HFF-Myc (cell line): ENCODE results near the gene PRSS8.

ENCODE experiments used
- DNase-seq: peaks from one replicate; pipeline ENCODE4 v3.0.0-alpha.2; 2011; ENCODE audit warnings: low read depth; ENCODE audit errors: extremely low read depth
- H3K4me3 ChIP-seq: replicated peaks from 2 replicates; pipeline ENCODE4 v1.5.1; 2011; ENCODE audit warnings: low read depth, mild to moderate bottlenecking, control low read depth, low read length
- TF ChIP-seq, protein P1 (sequence below): IDR thresholded peaks from 2 replicates; pipeline ENCODE4 v1.5.1; 2012; ENCODE audit warnings: mild to moderate bottlenecking, low read depth, low read length, control low read depth; ENCODE audit errors: missing control alignments

The PRSS8 gene

DNA sequence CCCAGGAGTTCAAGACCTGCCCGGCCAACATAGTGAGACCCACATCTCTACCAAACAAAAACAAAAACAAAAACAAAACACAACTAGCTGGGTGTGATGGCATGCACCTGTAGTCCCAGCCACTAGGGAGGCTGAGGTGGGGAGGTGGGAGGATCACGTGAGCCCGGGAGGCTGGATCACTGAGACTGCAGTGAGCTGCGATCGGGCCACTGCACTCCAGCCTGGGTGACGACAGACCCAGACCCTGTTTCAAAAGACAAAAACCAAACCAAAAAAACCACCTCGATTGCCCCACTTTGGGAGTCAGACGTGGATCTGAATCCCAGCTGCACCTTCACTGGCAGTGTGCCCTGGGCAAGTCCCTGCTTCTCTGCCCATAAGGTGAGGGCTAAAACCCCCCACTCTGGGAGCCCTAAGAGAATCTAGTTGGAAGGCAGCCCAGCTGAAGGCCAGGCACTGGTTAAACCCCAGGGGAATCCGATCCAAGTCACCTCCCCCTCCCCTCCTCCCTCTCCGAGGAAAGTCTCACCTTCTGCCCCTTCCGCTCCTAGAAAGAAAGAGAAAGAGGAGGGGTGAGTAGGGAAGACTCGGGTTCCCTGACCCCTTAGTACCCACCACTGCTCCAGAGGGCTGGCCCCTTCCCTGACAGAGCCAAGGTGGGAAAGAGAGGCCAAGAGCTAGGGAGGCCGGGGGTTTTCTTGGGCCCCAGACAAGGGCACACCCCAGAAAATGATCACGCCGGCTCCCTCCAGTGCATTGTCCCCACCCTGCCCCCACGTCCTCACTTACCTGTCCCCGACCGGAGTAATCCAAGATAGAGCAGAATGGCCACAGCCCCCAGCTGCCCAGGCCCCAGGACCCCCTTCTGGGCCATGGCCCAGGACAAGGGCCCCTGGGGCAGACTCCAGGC lies 647 bp downstream of the PRSS8 start:
- DNase-seq, result no peak
- no peak overlapping the region for H3K4me3 ChIP-seq
- TF ChIP-seq, protein P1, sequence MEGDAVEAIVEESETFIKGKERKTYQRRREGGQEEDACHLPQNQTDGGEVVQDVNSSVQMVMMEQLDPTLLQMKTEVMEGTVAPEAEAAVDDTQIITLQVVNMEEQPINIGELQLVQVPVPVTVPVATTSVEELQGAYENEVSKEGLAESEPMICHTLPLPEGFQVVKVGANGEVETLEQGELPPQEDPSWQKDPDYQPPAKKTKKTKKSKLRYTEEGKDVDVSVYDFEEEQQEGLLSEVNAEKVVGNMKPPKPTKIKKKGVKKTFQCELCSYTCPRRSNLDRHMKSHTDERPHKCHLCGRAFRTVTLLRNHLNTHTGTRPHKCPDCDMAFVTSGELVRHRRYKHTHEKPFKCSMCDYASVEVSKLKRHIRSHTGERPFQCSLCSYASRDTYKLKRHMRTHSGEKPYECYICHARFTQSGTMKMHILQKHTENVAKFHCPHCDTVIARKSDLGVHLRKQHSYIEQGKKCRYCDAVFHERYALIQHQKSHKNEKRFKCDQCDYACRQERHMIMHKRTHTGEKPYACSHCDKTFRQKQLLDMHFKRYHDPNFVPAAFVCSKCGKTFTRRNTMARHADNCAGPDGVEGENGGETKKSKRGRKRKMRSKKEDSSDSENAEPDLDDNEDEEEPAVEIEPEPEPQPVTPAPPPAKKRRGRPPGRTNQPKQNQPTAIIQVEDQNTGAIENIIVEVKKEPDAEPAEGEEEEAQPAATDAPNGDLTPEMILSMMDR, result no peak

GRCh38 chr16:31134091-31134571 lies 1.4 kb downstream of the PRSS8 start:
- no peak for DNase-seq
- no peak overlapping the region for H3K4me3 ChIP-seq
- TF ChIP-seq, protein P1, result no peak

GRCh38 chr16:31133046-31133501 lies 2.5 kb downstream of the PRSS8 start:
- TF ChIP-seq, protein P1, result no peak
- DNase-seq, result no peak
- H3K4me3 ChIP-seq, result no peak overlapping the region

GRCh38 chr16:31132303-31132979 lies 3.1 kb downstream of the PRSS8 start:
- no peak for DNase-seq
- no peak overlapping the region for H3K4me3 ChIP-seq
- TF ChIP-seq, protein P1, result no peak

DNA sequence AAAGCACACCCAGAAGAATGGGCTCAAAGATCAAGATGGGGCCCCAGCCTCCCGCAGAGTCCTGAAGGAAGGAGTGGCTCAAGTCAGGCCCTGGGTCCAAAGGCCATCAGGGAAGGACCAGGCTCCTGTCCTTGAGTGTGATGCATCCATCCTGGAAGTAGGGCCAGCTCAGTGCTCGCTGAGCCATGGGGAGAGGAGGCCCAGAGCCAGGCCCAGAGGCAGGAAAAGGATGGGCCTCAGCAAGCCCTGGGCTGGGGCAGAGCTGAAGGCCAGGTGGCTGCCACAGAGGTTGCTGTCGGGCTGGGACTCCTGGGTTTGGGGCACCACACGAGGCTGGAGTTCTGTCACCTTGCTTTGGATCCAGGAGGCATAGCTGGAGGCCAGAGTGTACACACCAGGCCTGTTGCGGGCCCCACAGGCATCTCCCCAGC lies 3.7 kb downstream of the PRSS8 start:
- TF ChIP-seq, protein P1, result no peak
- H3K4me3 ChIP-seq, result no peak overlapping the region
- DNase-seq, result no peak

DNA sequence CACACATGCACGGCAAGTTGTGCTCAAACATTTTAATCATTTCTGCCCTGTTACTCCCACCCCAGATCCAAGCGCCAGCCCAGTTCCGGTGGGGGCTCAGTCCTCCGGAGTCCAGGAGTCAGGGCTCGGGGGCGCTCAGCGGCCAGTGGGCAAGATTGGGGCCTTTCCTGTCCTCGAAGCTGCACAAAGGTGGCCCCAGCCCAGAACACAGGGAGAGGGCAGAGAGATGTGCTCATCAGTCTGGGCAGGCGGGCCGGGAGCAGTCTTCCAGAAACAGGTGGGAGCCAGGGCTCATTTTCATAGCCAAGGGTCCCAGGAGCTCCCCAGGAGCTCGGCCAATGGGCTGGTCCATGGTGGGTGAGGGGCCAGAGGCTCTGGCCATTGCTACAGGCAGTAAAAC lies 4.1 kb downstream of the PRSS8 start:
- TF ChIP-seq, protein P1, result no peak
- H3K4me3 ChIP-seq, result no peak overlapping the region
- no peak for DNase-seq
